Hepatocyte (in vitro differentiated cells): Measurements from ENCODE around the gene RAD51AP1. TPM values are rescaled to one million over a fixed set of nuclear protein-coding genes. Genes with fewer than 3 reads are reported as not detected.

Experiments
- DNase-seq: peaks from one replicate; pipeline ENCODE4 v3.0.0-alpha.2; 2016; ENCODE audit warnings: low spot score
- H2AFZ ChIP-seq: fragments of 200-600 bp; sonication (generic); 2 replicates; pipeline ENCODE4 v1.6.0; 2016; ENCODE audit warnings: antibody characterized with exemption, mild to moderate bottlenecking
- H3K27ac ChIP-seq: fragments of 200-600 bp; sonication (generic); 2 replicates; pipeline ENCODE4 v1.5.1; 2016; ENCODE audit warnings: mild to moderate bottlenecking
- H3K27me3 ChIP-seq: fragments of 200-600 bp; sonication (generic); 2 replicates; pipeline ENCODE4 v1.6.1; 2016
- H3K36me3 ChIP-seq: fragments of 200-600 bp; sonication (generic); replicated peaks from 2 replicates; pipeline ENCODE4 v1.5.1; 2016; ENCODE audit warnings: low read depth; ENCODE audit not compliant: insufficient read depth
- H3K4me1 ChIP-seq: fragments of 200-600 bp; sonication (generic); 2 replicates; pipeline ENCODE4 v1.5.1; 2016; ENCODE audit warnings: mild to moderate bottlenecking, moderate library complexity; ENCODE audit not compliant: insufficient read depth
- H3K4me2 ChIP-seq: fragments of 200-600 bp; sonication (generic); 2 replicates; pipeline ENCODE4 v1.6.0; 2016
- H3K4me3 ChIP-seq: fragments of 200-600 bp; sonication (generic); 2 replicates; pipeline ENCODE4 v1.5.1; 2016; ENCODE audit warnings: mild to moderate bottlenecking
- H3K79me2 ChIP-seq: fragments of 200-600 bp; sonication (generic); 2 replicates; pipeline ENCODE4 v1.6.0; 2017; ENCODE audit warnings: mild to moderate bottlenecking
- H3K9me2 ChIP-seq: fragments of 200-600 bp; sonication (generic); replicated peaks from 2 replicates; pipeline ENCODE4 v1.6.0; 2017; ENCODE audit warnings: mild to moderate bottlenecking; ENCODE audit not compliant: insufficient read depth
- H3K9me3 ChIP-seq: fragments of 200-600 bp; sonication (generic); 2 replicates; pipeline ENCODE4 v1.5.1; 2016; ENCODE audit warnings: low read depth, mild to moderate bottlenecking
- H4K20me1 ChIP-seq: fragments of 200-600 bp; sonication (generic); 2 replicates; pipeline ENCODE4 v1.6.0; 2016; ENCODE audit warnings: mild to moderate bottlenecking; ENCODE audit not compliant: insufficient read depth, poor library complexity, severe bottlenecking
- CTCF ChIP-seq: fragments of 200-600 bp; sonication (generic); IDR thresholded peaks from 2 replicates; pipeline ENCODE4 v1.5.1; 2016; ENCODE audit warnings: antibody characterized with exemption, mild to moderate bottlenecking; ENCODE audit not compliant: poor library complexity
- EZH2 ChIP-seq: fragments of 200-600 bp; sonication (generic); IDR thresholded peaks from 2 replicates; pipeline ENCODE4 v1.6.1; 2016; ENCODE audit warnings: antibody characterized with exemption, mild to moderate bottlenecking, borderline replicate concordance
- EZH2phosphoT487 ChIP-seq: fragments of 200-600 bp; sonication (generic); IDR thresholded peaks from one replicate; pipeline ENCODE4 v1.6.1; 2018; ENCODE audit warnings: antibody characterized with exemption, mild to moderate bottlenecking, low read depth, moderate library complexity; ENCODE audit not compliant: unreplicated experiment, severe bottlenecking
- WGBS: methylation state at CpG from one replicate; pipeline ENCODE4 v1.1.6; 2016; ENCODE audit warnings: low lambda C conversion rate; ENCODE audit errors: missing lambda C conversion rate; 5-methylcytosine and 5-hydroxymethylcytosine counted together
- polyA plus RNA-seq: library from polyadenylated mRNA; unstranded; fragments of >200 nt; fragmentation: Nextera tagmentation; extraction: Ambion mirVana; gene quantifications from 2 replicates; pipeline ENCODE4 v1.2.1, GENCODE V29; 2016
- total RNA-seq: library from RNA; depleted of rRNA; stranded (reverse); fragments of >200 nt; gene quantifications from 2 replicates; pipeline ENCODE4 v1.2.3, GENCODE V29; 2014

RAD51AP1 gene
- total and polyA plus RNA-seq, 2 experiments from 2014 or later: 4.6 to 11.5 TPM

- Histone ChIP-seq H3K27ac (no peak overlapping the region), H3K4me1 (no peaks in the 10 kb centered on the region), H3K9me2 (no peaks in the 10 kb centered on the region), H3K27me3 (no peaks in the 10 kb centered on the region), H3K36me3 (no peaks in the 10 kb centered on the region), H4K20me1 (no peaks in the 10 kb centered on the region), H3K9me3 (no peaks in the 10 kb centered on the region), H3K4me3 (no peak overlapping the region), H3K4me2 (no peak overlapping the region), H3K79me2 (no peaks in the 10 kb centered on the region), H2AFZ (no peak overlapping the region)
- DNase-seq: no peak
- 77% methylated on average over 7 of the region's 7 CpGs for WGBS
- TF ChIP-seq EZH2 (no peak), EZH2phosphoT487 (no peak), CTCF (no peak)
These were observed 34.0 kb downstream of the RAD51AP1 start for GRCh38 chr12:4572680-4573079.

- Histone ChIP-seq H3K27ac (no peak overlapping the region), H4K20me1 (no peaks in the 10 kb centered on the region), H3K4me3 (no peak overlapping the region), H2AFZ (no peak overlapping the region), H3K36me3 (no peaks in the 10 kb centered on the region), H3K27me3 (peaks cover 3% of the 10 kb centered on the region), H3K9me3 (no peaks in the 10 kb centered on the region), H3K9me2 (no peaks in the 10 kb centered on the region), H3K79me2 (no peaks in the 10 kb centered on the region), H3K4me1 (no peaks in the 10 kb centered on the region), H3K4me2 (no peak overlapping the region)
- WGBS: 54% methylated on average over 8 of the region's 8 CpGs
- TF ChIP-seq EZH2 (no peak), CTCF (peak; percentile 11)
- no peak for DNase-seq
These were observed 40.8 kb downstream of the RAD51AP1 start for GRCh38 chr12:4579305-4580102.

- Histone ChIP-seq H3K27me3 (peaks cover 3% of the 10 kb centered on the region), H3K9me3 (no peaks in the 10 kb centered on the region), H3K79me2 (no peaks in the 10 kb centered on the region), H3K27ac (no peak overlapping the region), H2AFZ (no peak overlapping the region), H3K4me2 (no peak overlapping the region), H3K4me1 (no peaks in the 10 kb centered on the region), H3K9me2 (no peaks in the 10 kb centered on the region), H4K20me1 (no peaks in the 10 kb centered on the region), H3K4me3 (no peak overlapping the region), H3K36me3 (no peaks in the 10 kb centered on the region)
- TF ChIP-seq EZH2 (no peak), EZH2phosphoT487 (no peak), CTCF (no peak)
- 77% methylated on average over 3 of the region's 3 CpGs for WGBS
- DNase-seq: no peak
These were observed 41.6 kb downstream of the RAD51AP1 start for GRCh38 chr12:4580281-4580688.
